OCI-LY7 (cell line): ENCODE results near the gene YJEFN3.

Experiments
- CTCF ChIP-seq: fragments of 200-600 bp; sonication (generic); conservative IDR thresholded peaks from 2 replicates; pipeline ENCODE4 v1.5.1; 2014; ENCODE audit warnings: mild to moderate bottlenecking, antibody characterized with exemption, low read length, moderate library complexity, mixed read lengths
- EZH2phosphoT487 ChIP-seq: fragments of 200-600 bp; sonication (generic); IDR thresholded peaks from 2 replicates; pipeline ENCODE4 v1.6.1; 2018; ENCODE audit warnings: low read depth, borderline replicate concordance, mild to moderate bottlenecking, mixed run types, antibody characterized with exemption, low read length, moderate library complexity, mixed read lengths

GRCh38 chr19:19498255-19498991 is 30.3 kb upstream of the YJEFN3 start:
- no peak for TF ChIP-seq CTCF
- TF ChIP-seq EZH2phosphoT487 = no peak
